Hepatic stellate cell (primary cell): Measurements from ENCODE around the gene ZSCAN25.
"Not testable (repeated sequence)": the region's sequence is repeated elsewhere in the genome, so short reads cannot be mapped to it uniquely, and the experiment has no call there.

Experiments
- DNase-seq: peaks from one replicate; pipeline ENCODE4 v3.0.0; 2011; ENCODE audit warnings: low spot score

ZSCAN25 gene

DNA sequence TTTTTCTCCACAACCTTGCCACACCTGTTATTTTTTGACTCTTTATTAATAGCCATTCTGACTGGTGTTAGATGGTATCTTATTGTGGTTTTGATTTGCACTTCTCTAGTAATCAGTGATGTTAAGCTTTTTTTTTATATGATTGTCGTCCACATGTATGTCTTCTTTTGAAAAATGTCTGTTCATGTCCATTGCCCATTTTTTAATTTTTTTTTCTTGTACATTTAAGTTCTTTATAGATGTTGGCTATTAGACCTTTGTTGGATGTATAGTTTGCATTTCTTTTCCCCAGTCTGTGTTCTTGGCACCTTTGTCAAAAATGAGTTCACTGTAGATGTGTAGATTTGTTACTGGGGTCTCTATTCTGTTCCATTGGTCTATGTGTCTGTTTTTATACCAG, 28.8 kb downstream of the ZSCAN25 start:
- no peak for DNase-seq

DNA sequence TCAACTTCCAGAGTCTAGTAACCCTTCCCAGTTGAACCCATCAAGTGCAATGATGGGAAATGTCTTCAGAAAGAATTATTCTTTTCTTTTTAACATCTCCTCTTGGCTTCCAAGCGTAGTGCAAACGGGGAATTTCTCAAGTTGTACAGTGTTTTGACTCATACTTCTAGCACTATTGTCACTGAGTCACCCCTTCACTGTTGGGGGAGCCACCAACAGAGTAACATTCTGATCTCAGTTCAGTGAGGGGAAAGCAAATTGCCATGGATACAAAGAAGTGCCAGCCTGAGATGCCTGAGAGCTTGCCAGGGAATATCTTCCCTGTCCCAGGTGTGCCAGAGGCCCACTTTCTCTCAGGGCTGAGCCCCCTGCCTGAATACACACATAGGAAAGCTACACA, 32.1 kb downstream of the ZSCAN25 start:
- DNase-seq, result no peak

DNA sequence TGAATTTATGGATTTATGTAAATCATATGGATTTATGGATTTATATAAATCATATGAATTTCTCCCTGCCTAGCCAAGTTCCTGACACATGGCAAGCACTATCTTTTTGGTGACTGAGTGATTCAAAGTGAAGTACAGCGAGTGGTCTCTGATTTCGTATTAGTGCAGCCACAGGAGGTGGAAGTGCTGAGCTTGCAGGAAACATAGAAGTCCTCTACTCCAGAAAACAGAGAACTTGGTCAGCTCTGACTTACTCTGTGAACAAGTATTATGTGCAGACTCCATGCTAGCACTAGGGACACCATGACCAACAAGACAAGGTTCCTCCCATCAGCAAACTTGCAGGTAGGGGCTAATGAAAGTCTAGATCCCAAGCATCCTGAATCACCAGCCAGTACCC, 34.5 kb downstream of the ZSCAN25 start:
- no peak for DNase-seq

DNA sequence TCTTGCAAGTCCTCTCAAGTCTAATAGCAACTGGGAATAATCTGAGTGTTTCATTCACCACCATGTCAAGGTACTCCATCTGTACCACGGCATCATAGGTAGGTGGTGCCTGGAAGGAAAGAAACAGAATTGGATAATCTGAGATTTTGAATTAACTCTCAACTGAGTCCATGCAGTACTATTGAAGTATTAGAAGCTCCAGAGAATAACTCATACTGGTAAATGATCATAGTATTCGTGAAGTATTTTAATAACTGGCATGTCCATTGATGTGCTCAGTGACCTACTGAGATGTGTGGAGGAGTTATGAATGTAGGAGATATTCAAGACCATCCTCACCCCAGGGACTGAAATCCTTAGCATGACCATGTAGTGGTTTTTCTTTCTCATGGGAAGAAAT, 35.9 kb downstream of the ZSCAN25 start:
- no peak for DNase-seq

DNA sequence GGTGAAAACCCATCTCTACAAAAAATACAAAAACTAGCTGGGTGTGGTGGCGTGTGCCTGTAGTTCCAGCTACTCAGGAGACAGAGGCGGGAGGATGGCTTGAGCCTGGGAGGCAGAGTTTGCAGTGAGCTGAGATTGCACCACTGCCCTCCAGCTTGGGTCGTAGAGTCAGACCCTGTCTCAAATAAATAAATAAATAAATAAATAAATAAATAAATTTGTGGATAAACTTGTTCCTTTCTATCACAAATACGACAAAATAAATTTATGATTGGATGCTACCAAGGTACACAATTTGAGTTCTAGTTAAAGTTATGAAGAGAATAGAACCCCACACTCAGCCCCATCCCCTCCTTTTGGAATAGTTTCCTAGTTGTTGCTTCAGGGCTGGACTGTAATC, 36.5 kb downstream of the ZSCAN25 start:
- not testable (repeated sequence) for DNase-seq

DNA sequence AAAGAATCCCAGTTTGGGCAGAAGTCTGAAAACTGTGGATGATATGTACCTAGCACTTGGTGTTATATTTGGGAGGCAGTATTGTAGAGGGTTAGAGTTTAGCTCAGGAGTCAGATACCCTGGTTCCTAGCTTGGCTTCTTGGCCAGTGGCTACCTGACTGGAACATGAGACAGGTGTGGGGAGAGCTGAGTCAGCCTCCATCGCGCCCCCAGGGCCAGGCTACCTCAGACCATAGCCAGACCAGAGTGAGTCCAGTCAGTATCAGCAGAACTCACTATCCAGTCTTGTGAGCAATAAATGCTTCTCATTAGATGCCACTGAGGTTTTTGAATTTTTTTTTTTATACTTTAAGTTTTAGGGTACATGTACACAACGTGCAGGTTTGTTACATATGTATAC, 37.0 kb downstream of the ZSCAN25 start:
- no peak for DNase-seq

DNA sequence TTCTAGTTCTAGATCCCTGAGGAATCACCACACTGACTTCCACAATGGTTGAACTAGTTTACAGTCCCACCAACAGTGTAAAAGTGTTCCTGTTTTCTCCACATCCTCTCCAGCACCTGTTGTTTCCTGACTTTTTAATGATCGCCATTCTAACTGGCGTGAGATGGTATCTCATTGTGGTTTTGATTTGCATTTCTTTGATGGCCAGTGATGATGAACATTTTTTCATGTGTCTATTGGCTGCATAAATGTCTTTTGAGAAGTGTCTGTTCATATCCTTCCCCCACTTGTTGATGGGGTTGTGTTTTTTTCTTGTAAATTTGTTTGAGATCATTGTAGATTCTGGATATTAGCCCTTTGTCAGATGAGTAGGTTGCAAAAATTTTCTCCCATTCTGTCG, 37.9 kb downstream of the ZSCAN25 start:
- not testable (repeated sequence) for DNase-seq

DNA sequence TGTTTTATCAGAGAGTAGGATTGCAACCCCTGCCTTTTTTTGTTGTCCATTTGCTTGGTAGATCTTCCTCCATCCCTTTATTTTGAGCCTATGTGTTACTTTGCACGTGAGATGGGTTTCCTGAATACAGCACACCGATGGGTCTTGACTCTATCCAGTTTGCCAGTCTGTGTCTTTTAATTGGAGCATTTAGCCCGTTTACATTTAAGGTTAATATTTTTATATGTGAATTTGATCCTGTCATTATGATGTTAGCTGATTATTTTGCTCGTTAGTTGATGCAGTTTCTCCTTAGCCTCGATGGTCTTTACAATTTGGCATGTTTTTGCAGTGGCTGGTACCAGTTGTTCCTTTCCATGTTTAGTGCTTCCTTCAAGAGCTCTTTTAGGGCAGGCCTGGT, 41.1 kb downstream of the ZSCAN25 start:
- DNase-seq, result not testable (repeated sequence)

DNA sequence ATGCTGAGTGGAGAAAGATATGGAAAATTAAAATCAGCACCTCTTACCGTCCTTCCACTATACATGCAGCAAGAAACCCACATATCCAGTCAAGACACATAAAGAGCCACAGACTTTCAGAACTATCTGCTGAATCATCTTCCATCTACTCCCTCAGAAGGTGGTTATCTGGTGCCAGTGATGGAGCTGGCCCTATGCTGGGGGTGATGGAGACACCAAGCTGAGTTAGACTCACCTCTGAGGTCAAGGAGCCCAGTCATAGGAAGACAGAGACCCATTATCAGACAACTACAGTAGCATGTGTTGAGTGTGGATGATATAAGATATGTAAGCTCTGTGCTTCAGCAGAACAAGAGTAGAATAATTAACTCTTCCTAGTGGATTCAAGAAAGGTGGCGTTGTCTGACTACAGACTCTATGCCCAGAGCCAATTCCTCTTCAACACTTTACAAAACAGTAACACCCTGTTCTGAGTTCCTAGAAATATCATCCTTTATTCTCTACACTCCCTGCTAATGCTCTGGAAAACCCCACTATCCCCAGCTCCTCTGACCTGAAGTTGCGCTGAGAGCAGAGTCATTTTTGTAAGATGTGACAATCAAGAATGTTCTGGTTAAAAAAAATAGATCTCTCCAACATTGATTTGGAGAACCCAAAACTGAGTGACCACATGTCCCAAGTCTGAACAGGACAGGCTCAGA, 48.7 kb downstream of the ZSCAN25 start:
- no peak for DNase-seq

DNA sequence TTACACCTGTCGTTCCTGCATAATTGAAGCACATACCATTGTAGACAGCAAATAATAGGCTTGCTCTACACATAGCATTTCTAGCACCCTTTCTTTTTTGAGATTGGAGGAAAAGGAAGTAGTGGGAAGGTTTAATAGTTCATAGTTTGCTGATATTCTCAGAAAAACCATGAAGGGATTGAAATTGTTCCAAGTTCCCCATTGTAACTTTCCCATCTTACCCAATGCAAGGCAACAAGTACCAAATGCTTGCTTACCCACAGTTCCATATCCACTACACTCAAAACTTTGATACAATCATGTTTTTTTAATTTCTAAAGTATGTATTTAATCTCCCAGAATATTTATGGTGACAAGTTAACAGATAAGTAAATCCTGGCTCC, 49.3 kb downstream of the ZSCAN25 start:
- DNase-seq, result no peak

DNA sequence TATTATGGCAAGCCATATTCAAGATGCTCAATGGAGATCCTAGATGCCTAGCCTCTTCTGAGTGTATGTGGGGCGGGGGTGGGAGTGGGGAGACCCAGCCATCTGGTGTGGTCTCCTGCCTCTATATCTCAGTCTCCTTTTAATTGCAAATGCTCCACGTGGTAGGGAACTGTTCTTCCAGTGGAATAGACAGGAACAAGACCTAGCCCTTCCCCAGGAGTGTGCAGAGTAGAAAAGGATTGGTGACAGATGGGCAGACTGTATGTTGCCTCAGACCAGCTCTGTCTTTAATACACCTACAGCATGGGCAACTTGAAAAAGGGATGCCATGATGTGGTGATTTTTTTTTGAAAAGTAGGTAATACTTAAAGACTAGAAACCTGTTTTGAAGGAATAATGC, 50.4 kb downstream of the ZSCAN25 start:
- DNase-seq, result no peak

DNA sequence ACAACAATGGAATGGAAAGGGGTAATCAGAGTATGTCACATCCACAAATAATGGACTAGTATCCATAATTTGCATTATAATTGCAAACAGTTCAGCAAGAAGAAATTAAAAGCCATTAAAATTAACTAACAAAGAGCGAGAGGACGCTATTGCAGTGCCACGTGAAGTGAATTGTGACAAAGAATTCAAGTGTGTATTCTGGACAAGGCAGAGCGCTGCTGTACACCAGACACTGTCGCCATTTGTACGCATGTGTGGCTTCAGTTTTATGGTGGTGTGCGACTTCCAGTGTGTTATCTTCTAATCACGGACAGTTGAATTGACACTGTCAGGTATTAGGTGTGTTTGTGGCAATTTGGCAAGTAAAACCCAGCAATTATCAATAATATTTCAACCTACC, 51.8 kb downstream of the ZSCAN25 start:
- DNase-seq, result no peak

DNA sequence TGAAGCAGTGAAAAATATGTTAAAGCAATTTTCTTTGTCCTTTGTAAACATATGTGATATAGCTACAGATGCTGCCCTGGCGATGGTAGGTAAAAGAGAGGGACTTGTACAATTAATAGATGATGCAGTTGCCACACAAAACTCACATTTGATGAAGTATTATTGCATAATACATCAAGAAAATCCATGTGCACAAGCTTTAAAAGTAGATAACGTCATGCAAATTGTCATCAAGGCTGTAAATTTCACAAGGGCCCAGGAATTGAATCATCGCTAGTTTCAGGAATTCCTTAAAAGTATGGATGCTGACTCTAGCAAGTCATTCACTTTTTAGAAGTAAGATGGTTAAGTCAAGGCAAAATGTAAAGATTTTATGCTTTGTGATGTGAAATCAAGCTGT, 53.0 kb downstream of the ZSCAN25 start:
- no peak for DNase-seq

DNA sequence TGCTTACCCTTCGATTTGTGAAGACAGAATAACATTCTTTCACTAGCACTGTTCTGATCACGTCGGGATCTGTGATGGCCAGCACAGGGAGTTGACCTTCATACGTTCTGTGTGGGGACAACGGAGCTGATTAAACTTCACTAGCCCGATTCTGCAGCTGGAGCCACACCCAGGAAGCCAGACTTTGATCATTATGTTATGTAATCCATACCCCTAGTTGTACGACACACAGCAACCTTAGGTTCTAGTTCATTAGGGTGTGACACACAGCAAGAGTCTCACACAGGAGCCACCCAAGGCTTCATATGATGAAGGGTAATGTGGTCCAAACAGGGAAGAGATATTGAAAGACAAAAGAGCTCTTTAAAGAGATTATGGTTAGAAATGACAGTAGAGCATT, 55.8 kb downstream of the ZSCAN25 start:
- DNase-seq, result no peak

DNA sequence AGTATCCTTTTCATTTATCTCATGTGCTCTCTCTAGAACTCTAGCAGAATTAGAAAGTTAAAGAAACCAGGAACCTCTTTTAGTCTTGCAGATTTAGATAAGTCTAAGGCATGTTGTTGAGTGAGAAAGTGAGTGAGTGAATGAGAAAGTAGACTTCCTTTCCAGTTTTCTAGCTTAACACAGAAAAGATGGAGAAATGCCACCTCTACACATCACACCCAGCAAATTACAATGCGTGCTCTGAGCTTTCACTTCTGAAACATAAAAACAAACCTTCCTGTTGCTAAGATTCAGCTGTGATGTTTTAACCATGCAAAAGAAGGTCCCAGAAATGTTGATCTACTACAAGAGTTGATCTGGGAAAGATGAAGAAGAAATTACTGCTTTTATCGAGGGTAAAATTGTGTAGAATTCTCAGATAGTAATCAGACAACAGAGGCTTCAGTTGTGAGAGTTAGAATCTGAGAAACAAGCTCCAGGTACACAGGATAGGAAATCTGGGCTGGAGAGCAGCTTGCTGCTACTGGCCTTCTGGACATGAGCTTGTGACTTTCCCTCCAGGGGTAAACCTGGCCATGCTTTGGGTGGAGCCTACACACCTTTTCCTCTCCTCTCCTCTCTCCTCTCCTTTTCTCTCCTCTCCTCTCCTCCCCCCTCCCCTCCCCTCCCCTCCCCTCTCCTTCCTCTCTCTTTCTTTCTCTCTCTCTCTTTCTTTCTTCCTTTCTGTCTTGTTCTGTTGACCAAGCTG, 58.4 kb downstream of the ZSCAN25 start:
- DNase-seq, result no peak

DNA sequence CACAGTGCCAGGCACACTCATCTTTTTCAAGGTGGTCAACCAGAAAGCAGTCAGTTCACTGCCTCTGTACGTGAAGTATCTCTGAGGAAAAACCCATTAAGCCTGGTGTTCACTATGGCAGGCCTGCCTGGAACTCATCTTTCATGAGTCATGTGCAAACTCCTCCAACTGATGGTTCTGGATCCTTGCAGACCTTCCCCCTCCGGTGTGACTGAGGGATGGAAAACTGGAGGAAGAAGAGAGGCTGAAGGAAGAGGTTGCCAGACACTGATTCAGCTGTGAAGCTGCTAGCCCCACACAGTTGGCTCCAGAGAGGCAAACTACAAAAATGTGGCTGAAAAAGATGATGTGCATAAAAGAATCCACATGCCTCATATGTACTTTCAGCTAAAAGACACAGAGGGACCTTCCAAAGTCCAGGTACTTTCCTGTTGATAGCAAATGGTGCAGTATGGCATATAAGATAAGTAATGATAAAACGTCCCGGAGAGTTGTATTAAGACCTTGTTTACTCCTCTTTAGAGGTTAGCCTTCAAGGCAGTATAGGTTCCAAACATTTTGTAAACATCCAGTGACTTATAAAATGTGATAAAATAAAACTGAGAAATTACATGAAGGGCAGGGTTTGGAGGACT, 60.4 kb downstream of the ZSCAN25 start:
- DNase-seq, result no peak

DNA sequence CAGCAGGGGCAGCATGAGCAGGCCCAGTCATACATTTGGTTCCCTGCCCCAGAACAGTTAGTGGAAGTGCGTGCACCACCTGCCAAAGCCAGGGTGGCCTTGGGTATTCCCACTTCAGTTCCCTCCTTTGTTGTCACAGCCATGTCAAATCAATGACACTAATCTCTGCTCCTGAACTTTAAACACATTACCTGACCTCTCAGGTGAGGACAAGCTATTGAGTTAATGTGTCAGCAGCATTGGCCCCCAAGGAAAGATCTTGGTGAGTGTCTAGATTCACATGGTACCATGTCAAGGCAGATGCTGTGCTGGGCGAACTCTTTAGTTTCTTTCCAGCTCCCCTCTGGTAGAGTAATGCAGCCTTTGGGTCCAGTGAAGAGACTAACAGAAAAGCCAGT, 60.9 kb downstream of the ZSCAN25 start:
- no peak for DNase-seq

DNA sequence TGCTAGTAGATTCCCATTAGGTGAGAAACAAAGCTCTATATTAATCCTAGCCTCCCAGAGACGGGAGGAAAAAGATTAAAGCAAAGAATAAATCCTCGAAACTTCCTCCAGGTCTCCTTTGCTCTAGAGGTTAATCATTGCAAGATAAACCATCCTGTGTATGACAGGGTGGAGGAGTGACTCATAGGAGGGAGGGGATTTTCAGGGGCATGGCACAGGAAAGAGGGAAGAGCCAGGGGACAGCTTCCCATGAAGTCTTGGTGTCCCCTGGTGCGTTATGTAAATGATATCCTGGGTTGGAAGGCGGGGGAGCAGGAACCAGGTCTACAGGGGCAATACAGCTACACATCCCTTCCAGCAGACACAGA, 62.3 kb downstream of the ZSCAN25 start:
- DNase-seq, result no peak

DNA sequence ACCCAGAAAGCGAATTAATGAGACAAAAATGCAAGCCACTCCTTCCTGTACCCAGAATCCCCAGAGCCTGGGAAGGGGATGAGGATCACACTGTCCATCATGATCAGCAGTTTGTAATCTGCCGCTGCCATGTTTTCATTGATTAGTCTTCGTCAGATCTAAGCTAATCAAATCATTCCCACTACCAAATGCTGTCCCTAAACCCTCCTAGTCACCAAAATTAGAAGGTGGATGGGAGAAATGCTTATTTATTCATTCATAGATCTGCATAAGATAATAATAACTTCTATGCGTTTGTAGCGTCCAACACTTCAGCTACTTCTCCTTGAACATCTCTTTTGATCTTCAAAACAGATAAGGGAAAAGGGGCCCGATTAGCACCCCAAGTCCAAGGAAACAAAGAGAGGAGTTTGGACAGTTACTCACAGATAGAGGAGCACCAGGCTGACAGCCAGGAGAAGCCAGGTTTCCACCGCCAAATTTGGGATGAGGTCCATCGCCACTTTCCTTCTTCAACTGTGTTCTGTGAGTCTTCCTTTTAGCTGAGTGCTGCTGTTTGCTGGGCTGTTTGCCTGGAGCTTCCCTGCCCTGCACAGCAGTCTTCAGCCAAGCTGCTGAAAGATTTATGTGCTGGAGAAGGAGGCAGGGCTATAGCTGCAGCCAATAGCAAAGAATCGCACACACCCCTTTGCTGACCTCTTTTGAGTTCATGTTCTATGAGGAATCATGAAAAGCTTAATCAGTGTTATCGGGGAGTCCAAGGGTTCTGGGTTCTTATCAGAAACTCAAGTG, 62.9 kb downstream of the ZSCAN25 start, which contains the start of gene CYP3A5:
Gene CYP3A5, minus strand, starts transcription at position 597 of the 792 bp plus-strand sequence. Its CDS starts 100 bp downstream, at position 497.
- DNase-seq, result no peak
